Activated naive CD8-positive, alpha-beta T cell treated with anti-CD3 and anti-CD28 coated beads, Interleukin-2, amount 50 U/mL, for 16 hours (primary cell): ENCODE data around the gene RBM4B.

Experiments used
- DNase-seq: peaks from one replicate; pipeline ENCODE4 v3.0.0-alpha.2; 2020; ENCODE audit warnings: low read depth, low spot score

RBM4B gene

GRCh38 chr11:66686801-66687750, 9.4 kb upstream of the RBM4B start:
- no peak for DNase-seq

GRCh38 chr11:66686100-66686785, 8.6 kb upstream of the RBM4B start:
- no peak for DNase-seq

GRCh38 chr11:66685276-66686099, 7.8 kb upstream of the RBM4B start:
- DNase-seq, result no peak

- no peak for DNase-seq
Measured at GRCh38 chr11:66684635-66685034, 6.9 kb upstream of the RBM4B start.

- DNase-seq, result no peak
Measured at GRCh38 chr11:66683877-66684276, 6.2 kb upstream of the RBM4B start.

- DNase-seq, result no peak
Measured at GRCh38 chr11:66680966-66681645, 3.4 kb upstream of the RBM4B start.

- DNase-seq, result no peak
Measured at GRCh38 chr11:66676931-66677598, 622 bp downstream of the RBM4B start.

- no peak for DNase-seq
Measured at GRCh38 chr11:66676282-66676919, 1.3 kb downstream of the RBM4B start.

GRCh38 chr11:66674964-66675602, 2.6 kb downstream of the RBM4B start:
- DNase-seq, result no peak

GRCh38 chr11:66670816-66671215, 6.9 kb downstream of the RBM4B start:
- no peak for DNase-seq

- DNase-seq, result no peak
Measured at GRCh38 chr11:66665369-66665768, 12.3 kb downstream of the RBM4B start.

GRCh38 chr11:66663741-66664296, 13.9 kb downstream of the RBM4B start:
- DNase-seq, result no peak

- no peak for DNase-seq
Measured at GRCh38 chr11:66659763-66660162, 17.9 kb downstream of the RBM4B start.

GRCh38 chr11:66653123-66653522, 24.6 kb downstream of the RBM4B start:
- no peak for DNase-seq

GRCh38 chr11:66652651-66653050, 25.0 kb downstream of the RBM4B start:
- DNase-seq, result no peak

- no peak for DNase-seq
Measured at GRCh38 chr11:66651016-66651415, 26.7 kb downstream of the RBM4B start.

GRCh38 chr11:66649903-66650302, 27.8 kb downstream of the RBM4B start:
- DNase-seq, result no peak

GRCh38 chr11:66646828-66647227, 30.9 kb downstream of the RBM4B start:
- DNase-seq, result no peak

- DNase-seq, result no peak
Measured at GRCh38 chr11:66643745-66644437, 33.8 kb downstream of the RBM4B start.
